GM12878 (cell line): Measurements from ENCODE around the gene GPR68. TPM values are rescaled to one million over a fixed set of nuclear protein-coding genes. Genes with fewer than 3 reads are reported as not detected.
A peak's percentile ranks its signal among the peaks of the same experiment; 100 is the strongest.

Source experiments
- ATF2 ChIP-seq: IDR thresholded peaks from 2 replicates; pipeline ENCODE4 v1.6.1; 2012; ENCODE audit warnings: low read length, inconsistent platforms
- ATF7 ChIP-seq: fragments of 450-650 bp; IDR thresholded peaks from 2 replicates; pipeline ENCODE4 v1.6.1; 2016; ENCODE audit warnings: low read depth, mild to moderate bottlenecking
- CHD1 ChIP-seq: IDR thresholded peaks from 2 replicates; pipeline ENCODE4 v1.6.1; 2012; ENCODE audit warnings: low read depth, low read length, improper control_type of control experiment
- DPF2 ChIP-seq: fragments of 450-650 bp; IDR thresholded peaks from 2 replicates; pipeline ENCODE4 v1.6.1; 2017; ENCODE audit warnings: mild to moderate bottlenecking
- EP300 ChIP-seq, 2 experiments: fragments of 150-350 bp in 1 of 2; IDR thresholded peaks; 2 replicates each; pipeline ENCODE4 v1.6.1; 2011 to 2012; ENCODE audit warnings: low read depth in 2 of 2, low read length in 2 of 2, borderline replicate concordance in 1 of 2, improper control_type of control experiment in 1 of 2, inconsistent platforms in 1 of 2; ENCODE audit not compliant: control insufficient read depth in 1 of 2
- EZH2 ChIP-seq: IDR thresholded peaks from 2 replicates; pipeline ENCODE4 v1.6.1; 2012; ENCODE audit warnings: low read depth, mild to moderate bottlenecking, control low read depth, inconsistent platforms, low read length, borderline replicate concordance; ENCODE audit not compliant: control insufficient read depth
- HSF1 ChIP-seq: fragments of 150-350 bp; IDR thresholded peaks from 2 replicates; pipeline ENCODE4 v1.6.1; 2014; ENCODE audit warnings: mild to moderate bottlenecking, low read depth, low read length
- IKZF2 ChIP-seq, 2 experiments: fragments of 450-650 bp; IDR thresholded peaks; 2 replicates each; pipeline ENCODE4 v1.6.1; 2017; ENCODE audit warnings: mild to moderate bottlenecking in 2 of 2, moderate library complexity in 2 of 2
- MEF2B ChIP-seq: fragments of 450-650 bp; IDR thresholded peaks from 2 replicates; pipeline ENCODE4 v1.6.1; 2018; ENCODE audit warnings: mild to moderate bottlenecking, moderate library complexity; ENCODE audit not compliant: partially characterized antibody, poor library complexity, severe bottlenecking
- MTA2 ChIP-seq: fragments of 450-650 bp; IDR thresholded peaks from 2 replicates; pipeline ENCODE4 v1.6.1; 2016; ENCODE audit warnings: low read depth, mild to moderate bottlenecking, moderate library complexity
- MXI1 ChIP-seq: fragments of 150-350 bp; IDR thresholded peaks from 2 replicates; pipeline ENCODE4 v1.6.1; 2011; ENCODE audit warnings: low read depth, mild to moderate bottlenecking, inconsistent platforms, low read length, improper control_type of control experiment
- NFIC ChIP-seq: IDR thresholded peaks from 2 replicates; pipeline ENCODE4 v1.6.1; 2012; ENCODE audit warnings: low read depth, mild to moderate bottlenecking, inconsistent platforms, low read length, moderate library complexity
- NFYB ChIP-seq: IDR thresholded peaks from 2 replicates; pipeline ENCODE4 v1.6.1; 2011; ENCODE audit warnings: low read depth, mild to moderate bottlenecking, low read length, improper control_type of control experiment, moderate library complexity; ENCODE audit not compliant: insufficient read depth
- NR2F1 ChIP-seq: fragments of 450-650 bp; conservative IDR thresholded peaks from 2 replicates; pipeline ENCODE4 v1.6.1; 2017; ENCODE audit warnings: mild to moderate bottlenecking
- RAD51 ChIP-seq: fragments of 450-650 bp; IDR thresholded peaks from 2 replicates; pipeline ENCODE4 v1.6.1; 2016; ENCODE audit warnings: moderate library complexity, mild to moderate bottlenecking, inconsistent platforms
- SMARCA5 ChIP-seq: fragments of 450-650 bp; IDR thresholded peaks from 2 replicates; pipeline ENCODE4 v1.6.1; 2017; ENCODE audit warnings: mild to moderate bottlenecking
- SP1 ChIP-seq: IDR thresholded peaks from one replicate; pipeline ENCODE4 v1.6.1; 2011; ENCODE audit warnings: low read depth, low read length
- SPI1 ChIP-seq: IDR thresholded peaks from 2 replicates; pipeline ENCODE4 v1.6.1; 2011; ENCODE audit warnings: low read depth, mild to moderate bottlenecking, low read length, moderate library complexity, borderline replicate concordance; ENCODE audit not compliant: insufficient read depth
- TBL1XR1 ChIP-seq: IDR thresholded peaks from 2 replicates; pipeline ENCODE4 v1.6.1; 2012; ENCODE audit warnings: low read depth, low read length, improper control_type of control experiment
- polyA plus RNA-seq, 11 experiments: library from polyadenylated mRNA; depleted of rRNA in 4 of 11; unstranded in 6 of 11; stranded (reverse) in 5 of 11; fragments of >200 nt; fragmentation: Nextera tagmentation in 4 of 11; fragmentation: Illumina TruSeq in 1 of 11; extraction: Ambion mirVana in 4 of 11; extraction: Trizol in 1 of 11; gene quantifications; 1 replicate in 1 of 11; 2 replicates in 10 of 11; pipeline versions ENCODE4 v1.2.1 to v1.2.3, GENCODE V29; 2011 to 2016; ENCODE audit warnings: inconsistent platforms in 2 of 11, missing spikeins in 2 of 11, low read depth in 1 of 11
- total RNA-seq, 4 experiments: library from RNA; depleted of rRNA in 3 of 4; stranded (reverse); fragments of >200 nt in 3 of 4; fragmentation: Illumina TruSeq in 1 of 4; extraction: Trizol in 1 of 4; gene quantifications; 2 replicates each; pipeline versions ENCODE4 v1.2.1 to v1.2.3, GENCODE V29; 2013 to 2021
- TF ChIP-seq, protein P1 (sequence below): IDR thresholded peaks from 2 replicates; pipeline ENCODE4 v1.6.1; 2012; ENCODE audit warnings: low read depth, low read length, improper control_type of control experiment
- TF ChIP-seq, protein P2 (sequence below): fragments of 450-650 bp; IDR thresholded peaks from 2 replicates; pipeline ENCODE4 v1.6.1; 2017; ENCODE audit warnings: mild to moderate bottlenecking, moderate library complexity

GPR68 gene
- total and polyA plus RNA-seq, 10 of the 15 experiments (the other 5 are each of a cell fraction or from before 2014, with no cell fraction given) = 0.06 to 3.4 (median 1.8) TPM

DNA sequence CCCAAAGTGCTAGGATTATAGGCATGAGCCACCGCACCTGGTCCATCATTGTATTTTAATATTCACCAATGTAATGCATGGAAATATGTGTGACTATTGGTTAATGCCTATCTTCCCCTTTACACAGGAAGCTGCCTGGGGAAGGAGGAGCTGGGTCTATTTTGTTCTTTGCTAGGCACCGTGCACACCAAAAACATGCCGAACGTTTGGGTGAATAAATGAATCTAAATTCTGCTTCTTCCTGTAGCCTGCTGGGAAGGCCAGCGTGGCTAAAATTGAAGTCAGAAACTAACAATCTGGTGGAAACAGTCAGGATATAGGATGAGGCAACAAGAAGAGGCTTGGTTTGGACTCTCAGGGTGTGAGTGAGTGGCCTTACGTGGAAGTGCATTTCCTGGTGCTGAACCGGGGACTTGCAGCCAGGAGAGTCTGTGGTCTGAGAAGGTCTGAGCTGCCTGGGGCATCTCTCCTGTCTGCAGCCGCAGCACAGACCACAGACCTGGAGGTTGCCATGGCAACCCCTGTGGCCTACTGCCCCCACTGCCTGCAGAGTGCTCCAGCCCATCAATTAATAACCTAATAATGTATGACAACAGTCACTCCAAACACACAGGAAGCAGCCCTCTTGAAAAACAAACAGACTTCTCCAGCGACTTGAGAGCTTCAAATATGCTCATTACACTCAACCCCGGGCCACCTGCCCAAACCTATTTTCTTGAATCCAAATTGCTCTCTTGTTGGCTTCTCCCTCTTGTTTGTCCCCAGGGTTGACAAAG, 5.5 kb upstream of the GPR68 start (continued):
- TF ChIP-seq HSF1 (no peak), ATF2 (no peak; the same call in 1 of the 2 replicates), MXI1 (0 out of 2 replicates have a peak, but pooled peaks have one; percentile 60), NFIC (no peak; the same call in 1 of the 2 replicates), MTA2 (peak; percentile 81), ATF7 (peak; percentile 75), IKZF2 (IDR thresholded peaks at IDR 0.05) (peak; percentile 84 to 93), DPF2 (peak; percentile 89), CHD1 (no peak), SP1 (peak; percentile 70), SPI1 (peak; percentile 42; the same call in 1 of the 2 replicates), SMARCA5 (peak; percentile 58; the same call in 1 of the 2 replicates), RAD51 (no peak), NR2F1 (peak; percentile 84), MEF2B (peak; percentile 78), TBL1XR1 (peak; percentile 72; the same call in 1 of the 2 replicates), EZH2 (no peak), NFYB (peak; percentile 47; the same call in 1 of the 2 replicates), EP300 (IDR thresholded peaks at IDR 0.05; ENCODE audit: borderline replicate concordance in 1 of 2, control insufficient read depth in 1 of 2, low read depth in 2 of 2, low read length in 2 of 2) (peak; percentile 66 to 69; a peak in 2 of 4 replicates)
- TF ChIP-seq, protein P1, sequence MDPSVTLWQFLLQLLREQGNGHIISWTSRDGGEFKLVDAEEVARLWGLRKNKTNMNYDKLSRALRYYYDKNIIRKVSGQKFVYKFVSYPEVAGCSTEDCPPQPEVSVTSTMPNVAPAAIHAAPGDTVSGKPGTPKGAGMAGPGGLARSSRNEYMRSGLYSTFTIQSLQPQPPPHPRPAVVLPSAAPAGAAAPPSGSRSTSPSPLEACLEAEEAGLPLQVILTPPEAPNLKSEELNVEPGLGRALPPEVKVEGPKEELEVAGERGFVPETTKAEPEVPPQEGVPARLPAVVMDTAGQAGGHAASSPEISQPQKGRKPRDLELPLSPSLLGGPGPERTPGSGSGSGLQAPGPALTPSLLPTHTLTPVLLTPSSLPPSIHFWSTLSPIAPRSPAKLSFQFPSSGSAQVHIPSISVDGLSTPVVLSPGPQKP = 0 out of 2 replicates have a peak, but pooled peaks have one; percentile 8
- TF ChIP-seq, protein P2, sequence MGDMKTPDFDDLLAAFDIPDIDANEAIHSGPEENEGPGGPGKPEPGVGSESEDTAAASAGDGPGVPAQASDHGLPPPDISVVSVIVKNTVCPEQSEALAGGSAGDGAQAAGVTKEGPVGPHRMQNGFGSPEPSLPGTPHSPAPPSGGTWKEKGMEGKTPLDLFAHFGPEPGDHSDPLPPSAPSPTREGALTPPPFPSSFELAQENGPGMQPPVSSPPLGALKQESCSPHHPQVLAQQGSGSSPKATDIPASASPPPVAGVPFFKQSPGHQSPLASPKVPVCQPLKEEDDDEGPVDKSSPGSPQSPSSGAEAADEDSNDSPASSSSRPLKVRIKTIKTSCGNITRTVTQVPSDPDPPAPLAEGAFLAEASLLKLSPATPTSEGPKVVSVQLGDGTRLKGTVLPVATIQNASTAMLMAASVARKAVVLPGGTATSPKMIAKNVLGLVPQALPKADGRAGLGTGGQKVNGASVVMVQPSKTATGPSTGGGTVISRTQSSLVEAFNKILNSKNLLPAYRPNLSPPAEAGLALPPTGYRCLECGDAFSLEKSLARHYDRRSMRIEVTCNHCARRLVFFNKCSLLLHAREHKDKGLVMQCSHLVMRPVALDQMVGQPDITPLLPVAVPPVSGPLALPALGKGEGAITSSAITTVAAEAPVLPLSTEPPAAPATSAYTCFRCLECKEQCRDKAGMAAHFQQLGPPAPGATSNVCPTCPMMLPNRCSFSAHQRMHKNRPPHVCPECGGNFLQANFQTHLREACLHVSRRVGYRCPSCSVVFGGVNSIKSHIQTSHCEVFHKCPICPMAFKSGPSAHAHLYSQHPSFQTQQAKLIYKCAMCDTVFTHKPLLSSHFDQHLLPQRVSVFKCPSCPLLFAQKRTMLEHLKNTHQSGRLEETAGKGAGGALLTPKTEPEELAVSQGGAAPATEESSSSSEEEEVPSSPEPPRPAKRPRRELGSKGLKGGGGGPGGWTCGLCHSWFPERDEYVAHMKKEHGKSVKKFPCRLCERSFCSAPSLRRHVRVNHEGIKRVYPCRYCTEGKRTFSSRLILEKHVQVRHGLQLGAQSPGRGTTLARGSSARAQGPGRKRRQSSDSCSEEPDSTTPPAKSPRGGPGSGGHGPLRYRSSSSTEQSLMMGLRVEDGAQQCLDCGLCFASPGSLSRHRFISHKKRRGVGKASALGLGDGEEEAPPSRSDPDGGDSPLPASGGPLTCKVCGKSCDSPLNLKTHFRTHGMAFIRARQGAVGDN = peak; percentile 72
